Ishikawa (cell line): Measurements from ENCODE around the gene FN3K.

Experiments
- CEBPB ChIP-seq: IDR thresholded peaks from 2 replicates; pipeline ENCODE4 v1.6.1; 2012
- CREB1 ChIP-seq: IDR thresholded peaks from 2 replicates; pipeline ENCODE4 v1.6.1; 2012; ENCODE audit warnings: low read depth
- EGR1 ChIP-seq: IDR thresholded peaks from 2 replicates; pipeline ENCODE4 v1.6.1; 2012
- EP300 ChIP-seq: IDR thresholded peaks from 2 replicates; pipeline ENCODE4 v1.6.1; 2012; ENCODE audit warnings: borderline replicate concordance
- FOXM1 ChIP-seq: IDR thresholded peaks from 2 replicates; pipeline ENCODE4 v1.6.1; 2012; ENCODE audit warnings: low read depth, borderline replicate concordance
- NFIC ChIP-seq: IDR thresholded peaks from 2 replicates; pipeline ENCODE4 v1.6.1; 2012
- RAD21 ChIP-seq: IDR thresholded peaks from 2 replicates; pipeline ENCODE4 v1.6.1; 2012; ENCODE audit warnings: low read depth
- TAF1 ChIP-seq: IDR thresholded peaks from 2 replicates; pipeline ENCODE4 v1.6.1; 2012; ENCODE audit warnings: low read depth, mild to moderate bottlenecking
- TCF12 ChIP-seq: IDR thresholded peaks from 2 replicates; pipeline ENCODE4 v1.6.1; 2012; ENCODE audit warnings: low read depth
- TEAD4 ChIP-seq: IDR thresholded peaks from 2 replicates; pipeline ENCODE4 v1.6.1; 2012
- YY1 ChIP-seq: IDR thresholded peaks from 2 replicates; pipeline ENCODE4 v1.6.1; 2012; ENCODE audit warnings: low read depth
- ZBTB7A ChIP-seq: IDR thresholded peaks from 2 replicates; pipeline ENCODE4 v1.6.1; 2012; ENCODE audit warnings: low read depth
- TF ChIP-seq, protein P1 (sequence below): IDR thresholded peaks from 2 replicates; pipeline ENCODE4 v1.6.1; 2012; ENCODE audit warnings: low read depth, mild to moderate bottlenecking
- TF ChIP-seq, protein P2 (sequence below): IDR thresholded peaks from 2 replicates; pipeline ENCODE4 v1.6.1; 2012
- TF ChIP-seq, protein P3 (sequence below): IDR thresholded peaks from 2 replicates; pipeline ENCODE4 v1.6.1; 2012

Gene FN3K

DNA sequence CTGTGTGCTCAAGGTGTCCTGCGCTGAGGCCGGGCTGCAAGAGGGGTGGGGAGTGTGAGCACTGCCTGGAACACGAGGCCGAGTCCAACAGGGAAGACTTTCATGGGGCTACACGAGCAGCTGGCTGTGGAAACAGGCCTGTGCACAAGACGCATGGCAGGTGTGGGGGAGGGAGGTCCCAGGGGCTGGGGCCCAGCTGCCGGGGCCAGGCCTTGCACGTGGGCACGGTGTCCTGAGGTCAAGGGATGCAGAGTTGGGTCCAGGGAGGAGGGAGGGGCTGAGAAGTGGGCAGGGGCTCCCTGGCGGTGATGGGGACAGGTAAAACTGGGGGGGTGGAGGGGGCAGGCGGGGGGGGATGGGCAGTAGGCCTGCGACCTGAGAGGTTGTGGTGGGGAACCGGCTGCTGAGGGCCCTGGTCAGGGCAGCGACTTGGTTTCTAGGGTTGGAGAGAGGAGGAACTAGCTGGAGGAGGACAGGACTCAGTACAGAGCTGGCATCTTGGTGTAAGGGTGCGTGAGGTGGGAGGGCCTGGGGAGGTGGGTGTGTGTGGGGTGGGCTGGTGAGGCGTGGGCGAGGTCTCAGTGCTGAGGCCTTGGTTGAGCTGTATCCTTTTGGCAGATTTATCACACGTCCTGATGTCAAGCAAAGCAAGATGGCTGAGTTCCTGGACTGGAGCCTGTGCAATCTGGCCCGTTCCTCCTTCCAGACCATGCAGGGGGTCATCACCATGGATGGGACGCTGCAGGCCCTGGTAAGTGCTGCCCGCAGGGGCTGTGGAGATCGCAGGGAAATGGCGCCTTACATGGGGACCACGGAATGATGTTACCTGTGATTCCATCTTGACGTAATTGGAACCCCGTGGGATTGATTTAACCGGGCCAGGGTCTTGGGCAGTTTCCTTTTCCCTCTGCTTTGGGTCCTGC is 45.8 kb downstream of the FN3K start:
- TF ChIP-seq NFIC (no peak), RAD21 (no peak), YY1 (no peak), ZBTB7A (no peak)
- TF ChIP-seq, protein P1, sequence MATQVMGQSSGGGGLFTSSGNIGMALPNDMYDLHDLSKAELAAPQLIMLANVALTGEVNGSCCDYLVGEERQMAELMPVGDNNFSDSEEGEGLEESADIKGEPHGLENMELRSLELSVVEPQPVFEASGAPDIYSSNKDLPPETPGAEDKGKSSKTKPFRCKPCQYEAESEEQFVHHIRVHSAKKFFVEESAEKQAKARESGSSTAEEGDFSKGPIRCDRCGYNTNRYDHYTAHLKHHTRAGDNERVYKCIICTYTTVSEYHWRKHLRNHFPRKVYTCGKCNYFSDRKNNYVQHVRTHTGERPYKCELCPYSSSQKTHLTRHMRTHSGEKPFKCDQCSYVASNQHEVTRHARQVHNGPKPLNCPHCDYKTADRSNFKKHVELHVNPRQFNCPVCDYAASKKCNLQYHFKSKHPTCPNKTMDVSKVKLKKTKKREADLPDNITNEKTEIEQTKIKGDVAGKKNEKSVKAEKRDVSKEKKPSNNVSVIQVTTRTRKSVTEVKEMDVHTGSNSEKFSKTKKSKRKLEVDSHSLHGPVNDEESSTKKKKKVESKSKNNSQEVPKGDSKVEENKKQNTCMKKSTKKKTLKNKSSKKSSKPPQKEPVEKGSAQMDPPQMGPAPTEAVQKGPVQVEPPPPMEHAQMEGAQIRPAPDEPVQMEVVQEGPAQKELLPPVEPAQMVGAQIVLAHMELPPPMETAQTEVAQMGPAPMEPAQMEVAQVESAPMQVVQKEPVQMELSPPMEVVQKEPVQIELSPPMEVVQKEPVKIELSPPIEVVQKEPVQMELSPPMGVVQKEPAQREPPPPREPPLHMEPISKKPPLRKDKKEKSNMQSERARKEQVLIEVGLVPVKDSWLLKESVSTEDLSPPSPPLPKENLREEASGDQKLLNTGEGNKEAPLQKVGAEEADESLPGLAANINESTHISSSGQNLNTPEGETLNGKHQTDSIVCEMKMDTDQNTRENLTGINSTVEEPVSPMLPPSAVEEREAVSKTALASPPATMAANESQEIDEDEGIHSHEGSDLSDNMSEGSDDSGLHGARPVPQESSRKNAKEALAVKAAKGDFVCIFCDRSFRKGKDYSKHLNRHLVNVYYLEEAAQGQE: no peak
- TF ChIP-seq, protein P2, sequence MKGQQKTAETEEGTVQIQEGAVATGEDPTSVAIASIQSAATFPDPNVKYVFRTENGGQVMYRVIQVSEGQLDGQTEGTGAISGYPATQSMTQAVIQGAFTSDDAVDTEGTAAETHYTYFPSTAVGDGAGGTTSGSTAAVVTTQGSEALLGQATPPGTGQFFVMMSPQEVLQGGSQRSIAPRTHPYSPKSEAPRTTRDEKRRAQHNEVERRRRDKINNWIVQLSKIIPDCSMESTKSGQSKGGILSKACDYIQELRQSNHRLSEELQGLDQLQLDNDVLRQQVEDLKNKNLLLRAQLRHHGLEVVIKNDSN: no peak

DNA sequence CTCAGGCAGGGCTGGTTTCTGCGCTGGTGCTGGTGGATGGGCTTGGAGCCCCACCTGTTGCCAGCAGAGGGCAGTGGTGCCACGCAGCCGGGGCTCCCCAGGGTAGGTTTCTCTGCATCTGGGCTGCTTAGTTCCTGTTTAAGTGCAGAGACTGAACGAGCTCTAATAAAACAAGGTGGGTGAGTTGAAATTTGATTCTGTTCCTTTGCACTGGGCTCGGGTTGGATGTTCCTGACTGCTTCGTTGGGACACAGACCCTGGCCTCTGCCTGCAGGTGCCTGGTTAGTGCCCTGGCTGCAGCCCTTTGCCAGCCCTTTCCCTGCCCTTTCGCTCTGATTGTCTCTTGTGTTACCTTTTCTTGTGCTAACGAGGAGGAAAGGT is 46.5 kb downstream of the FN3K start:
- no peak for TF ChIP-seq EP300
- no peak for TF ChIP-seq TCF12
- TF ChIP-seq, protein P3, sequence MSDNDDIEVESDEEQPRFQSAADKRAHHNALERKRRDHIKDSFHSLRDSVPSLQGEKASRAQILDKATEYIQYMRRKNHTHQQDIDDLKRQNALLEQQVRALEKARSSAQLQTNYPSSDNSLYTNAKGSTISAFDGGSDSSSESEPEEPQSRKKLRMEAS: 0 out of 2 replicates have a peak, but pooled peaks have one; percentile 18
- no peak for TF ChIP-seq NFIC
- TF ChIP-seq EGR1: no peak
- TF ChIP-seq RAD21: peak; percentile 96
- TF ChIP-seq, protein P1: no peak

DNA sequence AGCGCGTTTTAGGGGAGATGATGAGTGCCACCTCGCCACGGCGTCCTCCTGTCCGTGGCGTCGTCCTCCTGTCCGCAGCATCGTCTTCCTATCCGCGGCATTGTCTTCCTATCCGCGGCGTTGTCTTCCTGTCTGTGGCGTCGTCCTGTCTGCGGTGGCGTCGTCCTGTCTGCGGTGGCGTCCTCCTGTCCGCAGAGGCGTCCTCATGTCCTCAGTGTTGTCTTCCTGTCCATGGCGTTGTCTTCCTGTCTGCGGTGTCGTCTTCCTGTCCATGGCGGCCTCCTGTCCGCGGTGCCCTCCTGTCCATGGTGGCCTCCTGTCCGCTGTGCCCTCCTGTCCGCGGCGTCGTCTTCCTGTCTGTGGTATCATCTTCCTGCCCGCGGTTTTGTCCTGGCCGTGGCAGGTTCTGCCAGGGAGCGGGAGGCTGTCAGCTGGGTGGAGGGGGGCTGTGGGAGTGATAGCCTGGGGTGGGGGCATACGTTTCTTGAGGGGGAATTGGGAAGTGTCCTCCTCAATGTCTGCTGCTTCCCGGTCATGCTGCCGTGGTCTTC is 47.3 kb downstream of the FN3K start:
- no peak for TF ChIP-seq CREB1
- TF ChIP-seq, protein P2: no peak
- TF ChIP-seq YY1: no peak
- TF ChIP-seq TAF1: no peak
- TF ChIP-seq, protein P1: no peak
- no peak for TF ChIP-seq TCF12
- TF ChIP-seq FOXM1: no peak
- no peak for TF ChIP-seq EGR1
- TF ChIP-seq EP300: no peak

DNA sequence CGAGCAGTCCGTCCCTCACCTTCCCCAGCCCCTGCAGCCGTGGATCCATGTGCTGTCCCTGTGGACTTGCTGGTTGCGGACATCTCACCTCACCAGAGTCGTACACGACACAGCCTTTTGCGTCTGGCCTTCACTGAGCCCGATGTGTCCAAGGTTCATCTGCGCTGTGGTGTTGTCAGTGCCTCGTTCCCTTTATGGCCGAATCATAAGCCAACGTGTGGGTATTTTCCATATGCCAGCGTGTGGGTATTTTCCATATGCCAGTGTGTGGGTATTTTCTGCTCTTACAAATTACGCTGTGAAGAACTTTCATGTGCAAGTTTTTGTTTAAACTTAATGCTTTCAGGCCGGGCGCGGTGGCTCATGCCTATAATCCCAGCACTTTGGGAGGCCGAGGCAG is 48.1 kb downstream of the FN3K start:
- TF ChIP-seq FOXM1 (no peak), CREB1 (no peak), CEBPB (no peak), EGR1 (no peak), TEAD4 (no peak), ZBTB7A (no peak), TCF12 (no peak), NFIC (no peak), EP300 (no peak), RAD21 (no peak), TAF1 (no peak), YY1 (no peak)
- TF ChIP-seq, protein P1: no peak
- TF ChIP-seq, protein P2: no peak
- TF ChIP-seq, protein P3: no peak
